GM23248 (cell line): ENCODE results near the gene RHBDL3. TPM values are rescaled to one million over a fixed set of nuclear protein-coding genes. Genes with fewer than 3 reads are reported as not detected.

ENCODE experiments used
- DNase-seq: peaks from one replicate; pipeline ENCODE4 v3.0.0-alpha.2; 2015
- H2AFZ ChIP-seq: fragments of 200-600 bp; sonication (generic); 2 replicates; pipeline ENCODE4 v1.6.1; 2016; ENCODE audit warnings: antibody characterized with exemption
- H3F3A ChIP-seq: fragments of 200-600 bp; sonication (generic); 2 replicates; pipeline ENCODE4 v1.6.1; 2016; ENCODE audit warnings: mild to moderate bottlenecking, antibody characterized with exemption, mixed run types; ENCODE audit not compliant: insufficient read depth
- H3K27ac ChIP-seq: fragments of 200-600 bp; sonication (generic); 2 replicates; pipeline ENCODE4 v1.5.1; 2016; ENCODE audit warnings: mild to moderate bottlenecking
- H3K27me3 ChIP-seq: fragments of 200-600 bp; sonication (generic); replicated peaks from 2 replicates; pipeline ENCODE4 v1.6.1; 2016; ENCODE audit warnings: mild to moderate bottlenecking; ENCODE audit not compliant: insufficient read depth
- H3K36me3 ChIP-seq: fragments of 200-600 bp; sonication (generic); 2 replicates; pipeline ENCODE4 v1.6.1; 2016; ENCODE audit warnings: low read depth, mild to moderate bottlenecking
- H3K4me1 ChIP-seq: fragments of 200-600 bp; sonication (generic); 2 replicates; pipeline ENCODE4 v1.6.1; 2016; ENCODE audit warnings: mild to moderate bottlenecking; ENCODE audit not compliant: insufficient read depth
- H3K4me2 ChIP-seq: fragments of 200-600 bp; sonication (generic); one replicate; pipeline ENCODE4 v1.6.1; 2016; ENCODE audit warnings: mild to moderate bottlenecking; ENCODE audit not compliant: unreplicated experiment
- H3K4me3 ChIP-seq: fragments of 200-600 bp; sonication (generic); 2 replicates; pipeline ENCODE4 v1.5.1; 2016; ENCODE audit warnings: mild to moderate bottlenecking
- H3K79me2 ChIP-seq: fragments of 200-600 bp; sonication (generic); 2 replicates; pipeline ENCODE4 v1.6.1; 2016; ENCODE audit warnings: mild to moderate bottlenecking; ENCODE audit not compliant: insufficient read depth
- H3K9ac ChIP-seq: fragments of 200-600 bp; sonication (generic); 2 replicates; pipeline ENCODE4 v1.6.1; 2016; ENCODE audit warnings: mild to moderate bottlenecking
- H3K9me2 ChIP-seq: fragments of 200-600 bp; sonication (generic); 2 replicates; pipeline ENCODE4 v1.6.1; 2016; ENCODE audit warnings: mixed run types, mild to moderate bottlenecking, moderate library complexity; ENCODE audit not compliant: insufficient read depth
- H3K9me3 ChIP-seq: fragments of 200-600 bp; sonication (generic); one replicate; pipeline ENCODE4 v1.6.1; 2017; ENCODE audit warnings: low read depth
- H4K20me1 ChIP-seq: fragments of 200-600 bp; sonication (generic); 2 replicates; pipeline ENCODE4 v1.6.0; 2016; ENCODE audit not compliant: insufficient read depth
- EZH2 ChIP-seq: fragments of 200-600 bp; sonication (generic); IDR thresholded peaks from 2 replicates; pipeline ENCODE4 v1.6.1; 2018; ENCODE audit warnings: antibody characterized with exemption, mild to moderate bottlenecking; ENCODE audit not compliant: insufficient read depth, poor library complexity, severe bottlenecking
- EZH2phosphoT487 ChIP-seq: fragments of 200-600 bp; sonication (generic); IDR thresholded peaks from 2 replicates; pipeline ENCODE4 v1.6.1; 2018; ENCODE audit warnings: antibody characterized with exemption, moderate library complexity, mild to moderate bottlenecking, low read depth; ENCODE audit not compliant: insufficient read depth
- WGBS, 2 experiments: methylation state at CpG; one replicate each; pipeline ENCODE4 v1.1.6; 2015 to 2017; ENCODE audit warnings: low lambda C conversion rate in 2 of 2, low coverage in 1 of 2; ENCODE audit errors: missing lambda C conversion rate in 2 of 2; 5-methylcytosine and 5-hydroxymethylcytosine counted together
- in situ Hi-C: fragments of 300-500 bp; cut with MboI; formaldehyde crosslinking; loops from 2 replicates; pipeline ENCODE4 v1.15.0; 2020
- microRNA counts: library from miRNA; unstranded; fragments of <30 nt; microRNA quantifications from one replicate; lab custom pipeline; 2016
- microRNA-seq: library from miRNA; unstranded; fragments of <30 nt; microRNA quantifications from one replicate; pipeline ENCODE4, GENCODE V29; 2016; ENCODE audit warnings: borderline number of aligned reads
- polyA plus RNA-seq: library from polyadenylated mRNA; unstranded; fragments of >200 nt; fragmentation: Nextera tagmentation; extraction: Ambion mirVana; gene quantifications from 2 replicates; pipeline ENCODE4 v1.2.1, GENCODE V29; 2016
- small RNA-seq: library from RNA; depleted of rRNA; stranded (forward); fragments of <200 nt; gene quantifications from one replicate; pipeline ENCODE3, GENCODE V24; 2014; ENCODE audit warnings: low read depth, low replicate concordance
- total RNA-seq: library from RNA; depleted of rRNA; stranded (reverse); fragments of >200 nt; shearing (Covaris generic); gene quantifications from 2 replicates; pipeline ENCODE4 v1.2.3, GENCODE V29; 2014; rRNA removed

RHBDL3 gene
- total and polyA plus RNA-seq, 2 experiments from 2014 or later, result 0.09 to 0.11 TPM

DNA sequence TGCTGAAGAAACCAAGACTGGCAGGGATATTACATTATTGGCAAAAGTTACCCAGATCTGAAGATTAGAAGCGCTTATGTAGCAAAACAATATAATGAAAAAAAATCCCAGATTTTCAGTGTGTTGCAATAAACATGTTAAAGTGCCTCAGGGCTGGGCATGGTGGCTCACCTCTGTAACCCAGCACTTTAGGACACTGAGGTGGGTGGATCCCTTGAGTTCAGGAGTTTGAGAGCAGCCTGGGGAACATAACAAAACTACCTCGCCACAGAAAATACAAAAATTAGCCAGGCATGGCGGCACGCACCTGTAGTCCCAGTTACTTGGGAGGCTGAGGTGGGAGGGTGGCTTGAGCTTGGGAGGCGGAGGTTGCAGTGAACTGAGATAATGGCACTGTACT is 91.1 kb downstream of the RHBDL3 start:
- in situ Hi-C loops, result no loop called here

DNA sequence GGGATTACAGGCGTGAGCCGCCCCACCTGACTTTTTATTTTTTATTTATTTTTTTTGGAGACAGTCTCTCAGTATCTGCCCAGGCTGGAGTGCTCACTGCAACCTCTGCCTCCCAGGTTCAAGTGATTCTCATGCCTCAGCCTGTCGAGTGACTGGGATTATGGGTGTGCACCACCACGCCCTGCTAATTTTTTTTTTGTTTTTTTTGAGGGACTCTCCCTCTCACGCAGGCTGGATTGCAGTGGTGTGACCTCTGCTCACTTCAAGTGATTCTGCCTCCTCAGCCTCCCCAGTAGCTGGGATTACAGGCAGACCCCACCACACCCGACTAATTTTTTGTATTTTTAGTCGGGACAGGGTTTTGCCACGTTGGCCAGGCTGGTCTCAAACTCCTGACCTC is 92.0 kb downstream of the RHBDL3 start:
- Histone ChIP-seq H3K79me2 (peaks cover 100% of the 10 kb centered on the region), H3K9ac (no peak overlapping the region), H3K27ac (no peak overlapping the region), H2AFZ (no peak overlapping the region), H3K9me3 (no peaks in the 10 kb centered on the region), H3K36me3 (peaks cover 77% of the 10 kb centered on the region), H3K27me3 (no peaks in the 10 kb centered on the region), H3K9me2 (no peaks in the 10 kb centered on the region), H3K4me3 (no peak overlapping the region), H3F3A (peaks cover 26% of the 10 kb centered on the region), H4K20me1 (peaks cover 45% of the 10 kb centered on the region), H3K4me2 (no peak overlapping the region), H3K4me1 (peaks cover 23% of the 10 kb centered on the region)
- in situ Hi-C loops, result no loop called here
- 82 to 83% methylated on average over 8 of the region's 8 CpGs for WGBS, 2 experiments
- TF ChIP-seq EZH2phosphoT487 (no peak), EZH2 (no peak)
- DNase-seq, result no peak

More for the DNA sequence above, 91.1 kb downstream of the RHBDL3 start:
- Histone ChIP-seq H3K4me1 (peaks cover 30% of the 10 kb centered on the region), H2AFZ (no peak overlapping the region), H3F3A (peaks cover 24% of the 10 kb centered on the region), H3K9ac (no peak overlapping the region), H3K79me2 (peaks cover 100% of the 10 kb centered on the region), H3K9me3 (no peaks in the 10 kb centered on the region), H3K27ac (no peak overlapping the region), H3K9me2 (no peaks in the 10 kb centered on the region), H3K27me3 (no peaks in the 10 kb centered on the region), H3K4me2 (no peak overlapping the region), H4K20me1 (peaks cover 44% of the 10 kb centered on the region), H3K4me3 (no peak overlapping the region), H3K36me3 (peaks cover 77% of the 10 kb centered on the region)
- DNase-seq, result peak; percentile 30
- WGBS, 2 experiments, result 86% methylated on average over 5 of the region's 5 CpGs
- no peak for TF ChIP-seq EZH2
- no peak for TF ChIP-seq EZH2phosphoT487

DNA sequence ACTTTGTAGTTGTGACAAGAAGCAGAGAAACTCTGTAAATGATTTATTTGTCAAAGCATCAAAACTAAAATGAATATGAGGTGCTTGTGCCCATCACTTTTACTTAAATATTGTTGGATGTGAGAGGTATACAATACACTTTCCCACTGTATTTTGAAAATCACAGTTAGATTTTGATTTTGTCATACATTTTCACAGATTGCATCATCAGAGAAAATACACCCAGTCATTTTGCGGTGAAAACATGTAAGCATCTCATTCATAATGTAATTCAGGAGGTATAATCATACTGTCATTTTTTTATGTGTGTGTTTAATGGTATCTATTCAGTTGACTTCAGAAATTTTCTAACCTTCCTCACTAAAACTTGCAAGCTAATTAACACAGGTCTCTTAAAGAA is 95.6 kb downstream of the RHBDL3 start:
- Histone ChIP-seq H2AFZ (no peak overlapping the region), H3K4me3 (no peak overlapping the region), H3K9ac (0 out of 2 replicates have a peak overlapping the region, but pooled peaks have one; percentile 2), H3K36me3 (peaks cover 83% of the 10 kb centered on the region), H3K9me3 (no peaks in the 10 kb centered on the region), H3K27ac (no peak overlapping the region), H3K27me3 (no peaks in the 10 kb centered on the region), H3K4me2 (no peak overlapping the region), H3K79me2 (peaks cover 100% of the 10 kb centered on the region), H3K9me2 (no peaks in the 10 kb centered on the region), H3K4me1 (peaks cover 4% of the 10 kb centered on the region; the same call in 1 of the 2 replicates), H4K20me1 (peaks cover 31% of the 10 kb centered on the region), H3F3A (peaks cover 23% of the 10 kb centered on the region)
- TF ChIP-seq EZH2 (no peak), EZH2phosphoT487 (no peak)
- in situ Hi-C loops, result no loop called here
- DNase-seq, result no peak
- 96 to 97% methylated on average over 1 of the region's 1 CpG for WGBS, 2 experiments

DNA sequence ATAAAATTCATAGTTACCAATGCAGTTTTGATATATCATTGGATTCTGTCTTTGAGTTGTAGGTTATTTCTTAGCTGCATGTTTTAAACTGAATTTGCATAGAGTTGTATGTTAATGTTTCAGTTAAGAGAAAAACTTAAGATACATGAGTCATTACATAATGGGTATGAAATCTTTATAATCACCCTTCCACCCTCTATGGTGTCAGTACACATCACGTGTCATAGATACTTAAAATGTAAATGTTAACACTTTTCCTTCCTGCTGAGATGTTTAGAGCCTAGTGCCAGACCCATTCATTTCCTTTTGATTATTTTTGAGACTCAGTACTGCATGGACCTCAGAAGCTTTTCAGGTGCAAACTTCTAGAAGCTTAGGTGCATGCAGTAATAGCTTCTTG is 104.8 kb downstream of the RHBDL3 start:
- TF ChIP-seq EZH2 (no peak), EZH2phosphoT487 (no peak)
- H3K9ac ChIP-seq, result no peak overlapping the region
- H3K4me3 ChIP-seq, result no peak overlapping the region
- H3K36me3 ChIP-seq, result peaks cover 91% of the 10 kb centered on the region
- 95 to 100% methylated on average over 1 of the region's 1 CpG for WGBS, 2 experiments
- H3K9me3 ChIP-seq, result no peaks in the 10 kb centered on the region
- H3K9me2 ChIP-seq, result no peaks in the 10 kb centered on the region
- no peak for DNase-seq
- H4K20me1 ChIP-seq, result peaks cover 16% of the 10 kb centered on the region; the same call in 1 of the 2 replicates
- no peak overlapping the region for H2AFZ ChIP-seq
- 0 out of 2 replicates have a peak, but pooled peaks cover 6% of the 10 kb centered on the region for H3K4me1 ChIP-seq
- H3F3A ChIP-seq, result peaks cover 32% of the 10 kb centered on the region
- H3K79me2 ChIP-seq, result peaks cover 98% of the 10 kb centered on the region
- no peak overlapping the region for H3K27ac ChIP-seq
- H3K27me3 ChIP-seq, result no peaks in the 10 kb centered on the region
- in situ Hi-C loops, result no loop called here
- no peak overlapping the region for H3K4me2 ChIP-seq

MicroRNAs encoded within 50 kb of the gene (microRNA counts, 767-probe panel; counts per million panel counts)
- microRNA hsa-miR-632 (lab: Ali Mortazavi, UCI), result 447 counts per million, percentile 86 among the panel's probes with 10 or more counts

Small RNA genes lying within 50 kb of the gene (microRNA-seq; reads per million reads assigned to microRNA genes)
- gene MIR632, result not detected

Small RNA genes lying within 50 kb of the gene (small RNA-seq; reads per million reads assigned to genes)
- gene UBL5P2, result not detected

Other genes starting within 250 kb of the RHBDL3 start
- gene RHOT1, start 123.3 kb upstream of the RHBDL3 start, total RNA-seq, result 31.9 and 54.9 TPM in 2 replicates
- 25.2 and 26.9 TPM in 2 replicates for gene RHOT1, start 123.3 kb upstream of the RHBDL3 start, polyA plus RNA-seq
- 11.1 and 18.5 TPM in 2 replicates for gene C17orf75, start 76.3 kb downstream of the RHBDL3 start, total RNA-seq
- gene C17orf75, start 76.3 kb downstream of the RHBDL3 start, polyA plus RNA-seq, result 14.7 and 17.0 TPM in 2 replicates
- gene ZNF207, start 84.3 kb downstream of the RHBDL3 start, total RNA-seq, result 93.1 and 113 TPM in 2 replicates
- gene ZNF207, start 84.3 kb downstream of the RHBDL3 start, polyA plus RNA-seq, result 96.8 and 99.5 TPM in 2 replicates
- 44.2 and 47.2 TPM in 2 replicates for gene PSMD11, start 178.7 kb downstream of the RHBDL3 start, total RNA-seq
- 156 and 158 TPM in 2 replicates for gene PSMD11, start 178.7 kb downstream of the RHBDL3 start, polyA plus RNA-seq
- gene CDK5R1, start 221.2 kb downstream of the RHBDL3 start, total RNA-seq, result 1.2 and 1.5 TPM in 2 replicates
- 0.39 and 0.63 TPM in 2 replicates for gene CDK5R1, start 221.2 kb downstream of the RHBDL3 start, polyA plus RNA-seq